PC-9 (cell line): ENCODE data around the gene CEMIP2. TPM values are rescaled to one million over a fixed set of nuclear protein-coding genes. Genes with fewer than 3 reads are reported as not detected.

ENCODE experiments used
- BruUV-seq: library from RNA; stranded (reverse); fragments of 400-500 nt; replicated peaks from 2 replicates; lab custom pipeline; 2021; lab: Mats Ljungman, UMichigan
- CTCF ChIA-PET: fragments of 300-600 bp; sonication (Branson Sonifier 250); formaldehyde crosslinking; loops from one replicate; lab custom pipeline; 2022; ENCODE audit warnings: antibody characterized with exemption; lab: Charles Lee
- POLR2A ChIA-PET: fragments of 300-600 bp; sonication (Branson Sonifier 250); formaldehyde crosslinking; loops from one replicate; lab custom pipeline; 2022; ENCODE audit warnings: antibody characterized with exemption; ENCODE audit not compliant: unreplicated experiment; lab: Charles Lee
- DNase-seq, 2 experiments: peaks; one replicate each; pipeline versions ENCODE4 v3.0.0 to v3.0.0-alpha.2; 2015 to 2022; ENCODE audit warnings: mixed read lengths in 1 of 2
- H2AFZ ChIP-seq: fragments of 200-600 bp; sonication (generic); 2 replicates; pipeline ENCODE4 v1.8.1; 2017; ENCODE audit warnings: antibody characterized with exemption
- H3F3A ChIP-seq: fragments of 200-600 bp; sonication (generic); 2 replicates; pipeline ENCODE4 v1.8.1; 2017; ENCODE audit warnings: antibody characterized with exemption, mild to moderate bottlenecking, low read depth; ENCODE audit not compliant: insufficient read depth
- H3K27ac ChIP-seq: fragments of 200-600 bp; sonication (generic); 2 replicates; pipeline ENCODE4 v1.6.1; 2016; ENCODE audit warnings: mixed run types
- H3K27me3 ChIP-seq: fragments of 200-600 bp; sonication (generic); 2 replicates; pipeline ENCODE4 v1.6.1; 2016; ENCODE audit warnings: low read depth, mixed run types; ENCODE audit not compliant: insufficient read depth
- H3K36me3 ChIP-seq: fragments of 200-600 bp; sonication (generic); 2 replicates; pipeline ENCODE4 v1.6.1; 2016; ENCODE audit warnings: low read depth, mixed run types
- H3K4me1 ChIP-seq: fragments of 200-600 bp; sonication (generic); replicated peaks from 2 replicates; pipeline ENCODE4 v1.6.1; 2016; ENCODE audit warnings: mixed run types; ENCODE audit not compliant: insufficient read depth
- H3K4me2 ChIP-seq: fragments of 200-600 bp; sonication (generic); 2 replicates; pipeline ENCODE4 v1.6.1; 2017; ENCODE audit warnings: mixed run types
- H3K4me3 ChIP-seq: fragments of 200-600 bp; sonication (generic); 2 replicates; pipeline ENCODE4 v1.6.1; 2016; ENCODE audit warnings: mixed run types
- H3K79me2 ChIP-seq: fragments of 200-600 bp; sonication (generic); 2 replicates; pipeline ENCODE4 v1.6.1; 2017; ENCODE audit warnings: low read depth, mixed run types
- H3K9me2 ChIP-seq: fragments of 200-600 bp; sonication (generic); 2 replicates; pipeline ENCODE4 v1.8.1; 2017; ENCODE audit warnings: mild to moderate bottlenecking; ENCODE audit not compliant: insufficient read depth
- H3K9me3 ChIP-seq: fragments of 200-600 bp; sonication (generic); 2 replicates; pipeline ENCODE4 v1.8.1; 2016; ENCODE audit warnings: low read depth; ENCODE audit not compliant: insufficient read depth
- H4K20me1 ChIP-seq: fragments of 200-600 bp; sonication (generic); 2 replicates; pipeline ENCODE4 v1.8.1; 2017; ENCODE audit not compliant: insufficient read depth
- EZH2 ChIP-seq: fragments of 200-600 bp; sonication (generic); IDR thresholded peaks from 2 replicates; pipeline ENCODE4 v1.8.0; 2017; ENCODE audit warnings: antibody characterized with exemption, low read depth
- intact Hi-C: fragments of 100-400 bp; cut with micrococcal nuclease; formaldehyde crosslinking; loops from one replicate; pipeline ENCODE4 v1.10.0; 2022; ENCODE audit not compliant: unreplicated experiment
- total RNA-seq: library from RNA; stranded (reverse); gene quantifications from 2 replicates; pipeline ENCODE4 v1.2.3, GENCODE V29; 2021
- TF ChIP-seq, protein P1 (sequence below): fragments of 200-600 bp; sonication (generic); conservative IDR thresholded peaks from 2 replicates; pipeline ENCODE4 v1.6.1; 2017; ENCODE audit warnings: mixed run types, antibody characterized with exemption, mild to moderate bottlenecking, moderate library complexity

Gene CEMIP2
- total RNA-seq, 1 experiment from 2014 or later = 77.0 TPM

DNA sequence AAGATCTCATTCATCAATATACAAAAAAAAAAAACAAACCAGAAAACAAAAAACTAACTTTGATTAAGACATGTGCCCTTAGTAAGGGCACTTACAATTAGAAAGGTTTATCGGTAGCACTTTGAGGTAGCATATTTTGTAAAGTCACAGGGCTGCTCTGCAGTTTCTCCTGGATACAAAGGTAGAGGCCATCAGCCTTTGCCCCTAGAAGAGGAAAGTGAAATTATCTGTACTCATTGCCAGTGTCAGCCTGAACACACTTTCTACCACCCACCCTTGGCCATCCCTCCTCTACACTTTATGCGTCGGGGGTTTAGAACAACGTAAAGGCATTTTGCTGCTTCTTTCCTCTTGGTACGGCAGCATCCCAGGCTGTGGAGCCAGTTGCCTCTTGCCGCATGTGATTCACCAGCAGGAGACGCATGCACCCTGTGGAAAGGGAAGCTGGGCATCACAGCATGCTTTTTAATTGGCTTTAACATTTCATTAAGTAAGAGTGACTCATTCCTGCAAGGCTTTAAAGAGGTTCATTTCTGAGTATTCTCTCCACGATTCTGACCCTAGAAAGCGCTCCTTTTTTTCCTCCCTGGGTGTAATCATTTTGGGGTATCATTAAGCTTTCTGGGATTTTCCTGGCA is 84.6 kb downstream of the CEMIP2 start:
- DNase-seq = no peak
- TF ChIP-seq EZH2 = no peak
- TF ChIP-seq, protein P1, sequence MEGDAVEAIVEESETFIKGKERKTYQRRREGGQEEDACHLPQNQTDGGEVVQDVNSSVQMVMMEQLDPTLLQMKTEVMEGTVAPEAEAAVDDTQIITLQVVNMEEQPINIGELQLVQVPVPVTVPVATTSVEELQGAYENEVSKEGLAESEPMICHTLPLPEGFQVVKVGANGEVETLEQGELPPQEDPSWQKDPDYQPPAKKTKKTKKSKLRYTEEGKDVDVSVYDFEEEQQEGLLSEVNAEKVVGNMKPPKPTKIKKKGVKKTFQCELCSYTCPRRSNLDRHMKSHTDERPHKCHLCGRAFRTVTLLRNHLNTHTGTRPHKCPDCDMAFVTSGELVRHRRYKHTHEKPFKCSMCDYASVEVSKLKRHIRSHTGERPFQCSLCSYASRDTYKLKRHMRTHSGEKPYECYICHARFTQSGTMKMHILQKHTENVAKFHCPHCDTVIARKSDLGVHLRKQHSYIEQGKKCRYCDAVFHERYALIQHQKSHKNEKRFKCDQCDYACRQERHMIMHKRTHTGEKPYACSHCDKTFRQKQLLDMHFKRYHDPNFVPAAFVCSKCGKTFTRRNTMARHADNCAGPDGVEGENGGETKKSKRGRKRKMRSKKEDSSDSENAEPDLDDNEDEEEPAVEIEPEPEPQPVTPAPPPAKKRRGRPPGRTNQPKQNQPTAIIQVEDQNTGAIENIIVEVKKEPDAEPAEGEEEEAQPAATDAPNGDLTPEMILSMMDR = no peak
- Histone ChIP-seq H3K79me2 (no peaks in the 10 kb centered on the region), H3K4me3 (no peak overlapping the region), H3K4me2 (no peak overlapping the region), H3K27ac (no peak overlapping the region), H3K4me1 (peaks cover 88% of the 10 kb centered on the region), H3F3A (peaks cover 62% of the 10 kb centered on the region), H3K9me3 (no peaks in the 10 kb centered on the region; the same call in 1 of the 2 replicates), H3K36me3 (peaks cover 17% of the 10 kb centered on the region), H3K27me3 (no peaks in the 10 kb centered on the region), H4K20me1 (no peaks in the 10 kb centered on the region), H2AFZ (no peak overlapping the region), H3K9me2 (no peaks in the 10 kb centered on the region; the same call in 1 of the 2 replicates)
- ChIA-PET POLR2A (no interaction called here), CTCF (no interaction called here)
- intact Hi-C loops = loop anchor here (5.0 kb wide), 1 partner anchor 464 kb away; the partner anchor contains the start of gene GDA
- no TSS peak for BruUV-seq

DNA sequence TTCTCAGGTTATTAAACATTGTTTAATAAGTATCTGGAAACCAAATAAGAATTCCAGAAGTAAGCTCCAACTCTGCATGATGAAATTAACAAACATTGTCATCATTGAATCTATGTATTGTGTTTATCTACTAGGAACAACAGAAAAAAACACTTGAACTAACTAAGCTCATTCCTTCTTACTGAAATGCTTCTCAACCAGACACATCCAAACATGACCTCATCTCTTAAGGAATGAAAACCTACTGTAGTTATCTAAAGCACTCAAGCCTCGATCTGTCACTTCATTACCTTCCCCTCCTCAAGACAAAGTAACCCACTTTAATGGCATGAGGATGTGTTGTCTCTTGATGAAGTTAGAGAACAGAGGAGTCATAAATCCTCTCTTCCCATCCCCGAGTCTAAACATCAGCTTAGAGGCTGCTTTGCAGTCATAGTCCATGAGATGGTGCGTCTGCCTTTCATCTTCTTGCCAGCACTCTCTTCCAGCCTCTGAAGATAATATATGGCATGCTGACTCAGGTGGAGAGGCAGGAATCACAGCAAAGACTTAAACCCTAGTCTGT is 86.5 kb downstream of the CEMIP2 start:
- ChIA-PET CTCF (interaction anchor here (0.5 to 1.4 kb wide), 5 partner anchors 9 to 36 kb away, joined by 3 to 4 read pairs (median 3); no protein-coding TSS in a partner anchor), POLR2A (interaction anchor here (0.5 to 1.4 kb wide), 6 partner anchors 9 to 229 kb away, joined by 3 to 15 read pairs (median 4); partner anchors contain the start of genes ABHD17B, C9orf85 and CEMIP2)
- Histone ChIP-seq H3K9me2 (no peaks in the 10 kb centered on the region; the same call in 1 of the 2 replicates), H3K27ac (peak overlapping the region; percentile 92), H3F3A (peaks cover 58% of the 10 kb centered on the region), H3K4me2 (peak overlapping the region; percentile 53), H3K4me1 (peaks cover 97% of the 10 kb centered on the region), H2AFZ (no peak overlapping the region), H3K4me3 (no peak overlapping the region), H3K9me3 (no peaks in the 10 kb centered on the region; the same call in 1 of the 2 replicates), H3K79me2 (no peaks in the 10 kb centered on the region), H3K36me3 (peaks cover 12% of the 10 kb centered on the region; the same call in 1 of the 2 replicates), H4K20me1 (no peaks in the 10 kb centered on the region), H3K27me3 (no peaks in the 10 kb centered on the region)
- BruUV-seq = no TSS peak
- peak; percentile 23 to 92 for DNase-seq
- intact Hi-C loops = loop anchor here (5.0 kb wide), 1 partner anchor 466 kb away; the partner anchor contains the start of gene GDA
- TF ChIP-seq, protein P1 = no peak
- TF ChIP-seq EZH2 = no peak

DNA sequence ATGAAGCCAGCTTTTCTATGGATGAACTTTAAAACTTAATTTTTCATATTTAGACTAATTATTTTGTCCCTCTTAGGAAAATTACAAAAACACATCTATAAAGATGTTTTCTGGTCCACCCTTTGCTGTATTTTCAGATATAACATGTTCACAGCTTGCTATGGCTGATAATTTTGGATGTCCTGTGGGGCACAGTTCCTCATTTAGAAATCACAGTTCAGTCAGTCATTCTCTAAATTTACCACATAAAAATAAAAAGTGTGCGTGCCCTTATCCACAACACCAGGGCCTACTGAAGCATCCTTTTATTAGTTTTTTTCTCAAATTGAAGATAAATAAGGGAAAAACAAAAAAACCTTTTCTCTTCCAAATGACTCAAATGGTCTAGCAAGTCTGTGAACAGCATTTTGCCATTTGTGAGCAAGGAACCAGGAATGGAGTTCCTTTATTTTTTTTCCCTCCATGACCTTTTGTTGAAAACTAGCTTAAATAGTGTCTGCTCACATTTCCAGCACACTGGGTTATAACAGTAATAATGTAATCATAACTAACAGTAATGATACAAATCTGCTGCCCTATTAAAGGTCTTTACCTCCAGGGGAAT is 87.1 kb downstream of the CEMIP2 start:
- no peaks in the 10 kb centered on the region; the same call in 1 of the 2 replicates for H3K9me2 ChIP-seq
- H3K4me2 ChIP-seq = peak overlapping the region; percentile 53
- TF ChIP-seq, protein P1 = no peak
- TF ChIP-seq EZH2 = no peak
- H3K79me2 ChIP-seq = no peaks in the 10 kb centered on the region
- H3K4me1 ChIP-seq = peaks cover 97% of the 10 kb centered on the region
- H2AFZ ChIP-seq = no peak overlapping the region
- H3K27me3 ChIP-seq = no peaks in the 10 kb centered on the region
- peaks cover 57% of the 10 kb centered on the region for H3F3A ChIP-seq
- POLR2A ChIA-PET = interaction anchor here (0.5 to 1.4 kb wide), 9 partner anchors 10 to 1423 kb away, joined by 3 to 15 read pairs (median 4); partner anchors contain the start of genes ABHD17B, C9orf85 and CEMIP2
- no TSS peak for BruUV-seq
- no peaks in the 10 kb centered on the region for H4K20me1 ChIP-seq
- DNase-seq = no peak
- peaks cover 9% of the 10 kb centered on the region; the same call in 1 of the 2 replicates for H3K36me3 ChIP-seq
- H3K4me3 ChIP-seq = no peak overlapping the region
- intact Hi-C loops = loop anchor here (5.0 kb wide), 1 partner anchor 466 kb away; the partner anchor contains the start of gene GDA
- CTCF ChIA-PET = interaction anchor here (0.6 to 1.4 kb wide), 2 partner anchors 9 to 25 kb away, joined by 3 to 4 read pairs; no protein-coding TSS in a partner anchor
- H3K9me3 ChIP-seq = peaks cover 2% of the 10 kb centered on the region; the same call in 1 of the 2 replicates
- H3K27ac ChIP-seq = peak overlapping the region; percentile 92
